Superior temporal gyrus (tissue), 1 donor: Measurements from ENCODE around the gene ATF1.
"Not testable (repeated sequence)": the region's sequence is repeated elsewhere in the genome, so short reads cannot be mapped to it uniquely, and the experiment has no call there.

Experiments used
- DNase-seq: peaks from one replicate; pipeline ENCODE4 v3.0.0-alpha.2; 2016; ENCODE audit errors: extremely low spot score

The ATF1 gene

GRCh38 chr12:50859621-50860310 lies 95.9 kb downstream of the ATF1 start:
- no peak for DNase-seq

- DNase-seq = no peak
Measured at GRCh38 chr12:50862316-50862715, 98.4 kb downstream of the ATF1 start.

- no peak for DNase-seq
Measured at GRCh38 chr12:50865266-50865665, 101.4 kb downstream of the ATF1 start.

GRCh38 chr12:50868881-50869280 lies 105.0 kb downstream of the ATF1 start:
- not testable (repeated sequence) for DNase-seq
